ENCODE results near the gene KAZALD1. TPM values are rescaled to one million over a fixed set of nuclear protein-coding genes. Genes with fewer than 3 reads are reported as not detected.

KAZALD1 gene
- total RNA-seq, 1 donor from 2014 or later: 8.1 TPM

- Histone ChIP-seq H3K27ac (ENCODE audit: low read depth, low read length) (peak overlapping the region; percentile 99), H3K4me2 (ENCODE audit: low read length) (peak overlapping the region; percentile 95), H2AFZ (ENCODE audit: low read depth, low read length) (peak overlapping the region; percentile 97), H4K20me1 (ENCODE audit: insufficient read depth, low read length) (no peaks in the 10 kb centered on the region), H3K4me1 (ENCODE audit: insufficient read depth, low read length) (peaks cover 30% of the 10 kb centered on the region), H3K9me3 (ENCODE audit: insufficient read depth, low read depth, low read length) (no peaks in the 10 kb centered on the region), H3K36me3 (ENCODE audit: insufficient read depth, low read length) (no peaks in the 10 kb centered on the region), H3K79me2 (ENCODE audit: insufficient read depth, low read length) (peaks cover 25% of the 10 kb centered on the region), H3K27me3 (ENCODE audit: insufficient read depth, low read length) (peaks cover 4% of the 10 kb centered on the region), H3K9ac (ENCODE audit: low read length) (peak overlapping the region; percentile 98), H3K4me3 (ENCODE audit: insufficient read depth, low read depth, low read length) (peak overlapping the region; percentile 93)
- no peak for FAIRE-seq
- peak overlapping the region; percentile 93 for H3K27ac Mint-ChIP-seq (ENCODE audit: unreplicated experiment)
- H3K4me1 Mint-ChIP-seq (ENCODE audit: low read depth, unreplicated experiment): peaks cover 16% of the 10 kb centered on the region
- H3K9me3 Mint-ChIP-seq (ENCODE audit: unreplicated experiment): no peaks in the 10 kb centered on the region
- peaks cover 5% of the 10 kb centered on the region for H3K36me3 Mint-ChIP-seq (ENCODE audit: low read depth, unreplicated experiment)
- peaks cover 20% of the 10 kb centered on the region for H3K27me3 Mint-ChIP-seq (ENCODE audit: low read depth, unreplicated experiment)
- peak; percentile 89 for TF ChIP-seq CTCF (IDR thresholded peaks at IDR 0.05; ENCODE audit: insufficient read depth, low read depth, low read length)
- no peak for TF ChIP-seq EZH2 (IDR thresholded peaks at IDR 0.05; ENCODE audit: insufficient read depth, low read length)
- peak; percentile 77 for DNase-seq (ENCODE audit: low read depth)
- H3K4me3 Mint-ChIP-seq (ENCODE audit: unreplicated experiment): peak overlapping the region; percentile 91
Measured at GRCh38 chr10:101060036-101060950, 1.5 kb upstream of the KAZALD1 start.

GRCh38 chr10:101060951-101061623 lies 702 bp upstream of the KAZALD1 start:
- peaks cover 4% of the 10 kb centered on the region for H3K27me3 ChIP-seq (ENCODE audit: insufficient read depth, low read length)
- H3K4me1 ChIP-seq (ENCODE audit: insufficient read depth, low read length): peaks cover 37% of the 10 kb centered on the region
- H3K36me3 ChIP-seq (ENCODE audit: insufficient read depth, low read length): no peaks in the 10 kb centered on the region
- H3K36me3 Mint-ChIP-seq (ENCODE audit: low read depth, unreplicated experiment): peaks cover 5% of the 10 kb centered on the region
- H3K4me3 ChIP-seq (ENCODE audit: insufficient read depth, low read depth, low read length): peak overlapping the region; percentile 93
- H3K4me3 Mint-ChIP-seq (ENCODE audit: unreplicated experiment): peak overlapping the region; percentile 91
- DNase-seq (ENCODE audit: low read depth) (peak; percentile 77), FAIRE-seq (no peak)
- H2AFZ ChIP-seq (ENCODE audit: low read depth, low read length): peak overlapping the region; percentile 97
- peak overlapping the region; percentile 99 for H3K27ac ChIP-seq (ENCODE audit: low read depth, low read length)
- peak overlapping the region; percentile 95 for H3K4me2 ChIP-seq (ENCODE audit: low read length)
- peaks cover 25% of the 10 kb centered on the region for H3K79me2 ChIP-seq (ENCODE audit: insufficient read depth, low read length)
- TF ChIP-seq EZH2 (IDR thresholded peaks at IDR 0.05; ENCODE audit: insufficient read depth, low read length) (no peak), CTCF (IDR thresholded peaks at IDR 0.05; ENCODE audit: insufficient read depth, low read depth, low read length) (no peak)
- H4K20me1 ChIP-seq (ENCODE audit: insufficient read depth, low read length): no peaks in the 10 kb centered on the region
- peak overlapping the region; percentile 98 for H3K9ac ChIP-seq (ENCODE audit: low read length)
- H3K9me3 ChIP-seq (ENCODE audit: insufficient read depth, low read depth, low read length): no peaks in the 10 kb centered on the region
- H3K27ac Mint-ChIP-seq (ENCODE audit: unreplicated experiment): peak overlapping the region; percentile 95
- H3K9me3 Mint-ChIP-seq (ENCODE audit: unreplicated experiment): no peaks in the 10 kb centered on the region
- H3K27me3 Mint-ChIP-seq (ENCODE audit: low read depth, unreplicated experiment): peaks cover 26% of the 10 kb centered on the region
- peaks cover 16% of the 10 kb centered on the region for H3K4me1 Mint-ChIP-seq (ENCODE audit: low read depth, unreplicated experiment)

All from astrocyte (in vitro differentiated cells and primary cell).